NCI-H1694 treated with DMSO at 0.1 percent for 48 hours (cell line): ENCODE measurements around the gene OR10K2.

Experiments used
- DNase-seq: peaks from one replicate; lab custom pipeline; 2025; lab: John Stamatoyannopoulos, UW

OR10K2 gene

GRCh38 chr1:158371188-158371953, 54.7 kb downstream of the OR10K2 start:
- DNase-seq = no peak
